Osteoblast (primary cell): Measurements from ENCODE around the gene GPC5. TPM values are rescaled to one million over a fixed set of nuclear protein-coding genes. Genes with fewer than 3 reads are reported as not detected.

ENCODE experiments used
- DNase-seq: peaks from one replicate; pipeline ENCODE4 v3.0.0; 2011; ENCODE audit warnings: low spot score, mixed read lengths; ENCODE audit not compliant: insufficient read length; ENCODE audit errors: missing footprints
- H2AFZ ChIP-seq: 2 replicates; pipeline ENCODE4 v1.6.0; 2011; ENCODE audit warnings: mild to moderate bottlenecking, low read length
- H3K27ac ChIP-seq: 2 replicates; pipeline ENCODE4 v1.5.1; 2011; ENCODE audit warnings: mild to moderate bottlenecking, low read depth, low read length, moderate library complexity
- H3K27me3 ChIP-seq: 2 replicates; pipeline ENCODE4 v1.6.0; 2012; ENCODE audit warnings: mild to moderate bottlenecking, control low read depth, inconsistent platforms, low read length, moderate library complexity; ENCODE audit not compliant: insufficient read depth
- H3K36me3 ChIP-seq: 2 replicates; pipeline ENCODE4 v1.5.1; 2011; ENCODE audit warnings: mild to moderate bottlenecking, low read length, control low read depth, moderate library complexity; ENCODE audit not compliant: insufficient read depth
- H3K4me1 ChIP-seq: 2 replicates; pipeline ENCODE4 v1.5.1; 2011; ENCODE audit warnings: mild to moderate bottlenecking, low read length, control low read depth, moderate library complexity; ENCODE audit not compliant: insufficient read depth
- H3K4me2 ChIP-seq: 2 replicates; pipeline ENCODE4 v1.6.0; 2011; ENCODE audit warnings: mild to moderate bottlenecking, low read length; ENCODE audit not compliant: insufficient read depth
- H3K4me3 ChIP-seq: fragments of 200-600 bp; sonication (generic); 3 replicates; pipeline ENCODE4 v1.5.1; 2012; ENCODE audit warnings: mild to moderate bottlenecking, low read length, inconsistent platforms; ENCODE audit not compliant: insufficient read depth
- H3K79me2 ChIP-seq: 2 replicates; pipeline ENCODE4 v1.6.0; 2012; ENCODE audit warnings: mild to moderate bottlenecking, low read length, control low read depth, inconsistent platforms; ENCODE audit not compliant: insufficient read depth
- H3K9me3 ChIP-seq: 2 replicates; pipeline ENCODE4 v1.5.1; 2011; ENCODE audit warnings: low read depth, low read length, control low read depth
- H4K20me1 ChIP-seq: 2 replicates; pipeline ENCODE4 v1.6.0; 2012; ENCODE audit warnings: mild to moderate bottlenecking, low read length, control low read depth; ENCODE audit not compliant: insufficient read depth
- CTCF ChIP-seq: IDR thresholded peaks from 2 replicates; pipeline ENCODE4 v1.5.1; 2011; ENCODE audit warnings: mild to moderate bottlenecking, low read depth, low read length, moderate library complexity; ENCODE audit errors: extremely low read depth
- total RNA-seq: library from RNA; depleted of rRNA; stranded (reverse); fragments of >200 nt; gene quantifications from 2 replicates; pipeline ENCODE4 v1.2.3, GENCODE V29; 2012

Gene GPC5
- total RNA-seq, 1 donor: 0.36 TPM

- Histone ChIP-seq H2AFZ (no peak overlapping the region), H4K20me1 (no peaks in the 10 kb centered on the region), H3K79me2 (no peaks in the 10 kb centered on the region), H3K4me1 (no peaks in the 10 kb centered on the region), H3K4me3 (no peak overlapping the region), H3K27ac (no peak overlapping the region), H3K36me3 (no peaks in the 10 kb centered on the region), H3K27me3 (no peaks in the 10 kb centered on the region), H3K4me2 (no peak overlapping the region), H3K9me3 (no peaks in the 10 kb centered on the region)
- TF ChIP-seq CTCF: no peak
- no peak for DNase-seq
Observed at GRCh38 chr13:92433386-92433785, 1035.0 kb downstream of the GPC5 start.

GRCh38 chr13:92433963-92434362, 1035.5 kb downstream of the GPC5 start:
- H3K27me3 ChIP-seq: no peaks in the 10 kb centered on the region
- H3K9me3 ChIP-seq: no peaks in the 10 kb centered on the region
- H3K36me3 ChIP-seq: no peaks in the 10 kb centered on the region
- no peak overlapping the region for H3K4me3 ChIP-seq
- no peaks in the 10 kb centered on the region for H3K4me1 ChIP-seq
- no peaks in the 10 kb centered on the region for H4K20me1 ChIP-seq
- no peak overlapping the region for H3K4me2 ChIP-seq
- H3K27ac ChIP-seq: no peak overlapping the region
- H3K79me2 ChIP-seq: no peaks in the 10 kb centered on the region
- no peak overlapping the region for H2AFZ ChIP-seq
- DNase-seq: no peak
- TF ChIP-seq CTCF: no peak

GRCh38 chr13:92436924-92437323, 1038.5 kb downstream of the GPC5 start:
- Histone ChIP-seq H3K27ac (no peak overlapping the region), H3K79me2 (no peaks in the 10 kb centered on the region), H3K4me1 (no peaks in the 10 kb centered on the region), H3K9me3 (no peaks in the 10 kb centered on the region), H4K20me1 (no peaks in the 10 kb centered on the region), H3K4me3 (no peak overlapping the region), H3K27me3 (no peaks in the 10 kb centered on the region), H3K36me3 (no peaks in the 10 kb centered on the region), H3K4me2 (no peak overlapping the region), H2AFZ (no peak overlapping the region)
- no peak for DNase-seq
- no peak for TF ChIP-seq CTCF

DNA sequence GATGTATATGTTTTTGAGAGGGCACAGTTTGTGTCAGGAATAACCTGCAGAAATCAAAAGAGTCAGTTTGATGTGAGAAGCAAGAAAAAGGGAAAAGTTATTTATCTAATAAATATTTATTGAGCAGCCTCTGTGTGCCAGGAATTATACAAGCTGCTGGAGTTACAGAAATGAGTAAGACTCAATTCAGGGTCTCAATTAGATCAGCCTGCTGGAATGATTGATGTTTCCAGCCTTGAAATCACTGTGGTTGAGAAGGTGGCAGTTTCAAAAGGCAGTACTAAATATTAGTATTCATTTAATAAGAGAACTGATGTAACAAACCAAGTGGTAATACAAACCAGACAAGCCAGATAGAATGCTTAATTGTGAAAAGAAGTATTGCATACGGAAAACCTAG, 1045.8 kb downstream of the GPC5 start:
- H3K4me3 ChIP-seq: no peak overlapping the region
- no peaks in the 10 kb centered on the region for H3K36me3 ChIP-seq
- no peaks in the 10 kb centered on the region for H3K27me3 ChIP-seq
- no peak for TF ChIP-seq CTCF
- no peak overlapping the region for H3K4me2 ChIP-seq
- no peaks in the 10 kb centered on the region for H3K4me1 ChIP-seq
- no peaks in the 10 kb centered on the region for H3K79me2 ChIP-seq
- H3K27ac ChIP-seq: no peak overlapping the region
- H4K20me1 ChIP-seq: no peaks in the 10 kb centered on the region
- DNase-seq: no peak
- H3K9me3 ChIP-seq: peaks cover 3% of the 10 kb centered on the region
- no peak overlapping the region for H2AFZ ChIP-seq
